Activated B cell treated with CpG ODN at 0.5 μM for 24 hours (primary cell): ENCODE data around the gene KANK2. TPM values are rescaled to one million over a fixed set of nuclear protein-coding genes. Genes with fewer than 3 reads are reported as not detected.

Experiments used
- ATAC-seq: fragments of 200-7000 bp; cut with Tn5 transposase; one replicate; pipeline ENCODE4 v1.10.0; 2021; ENCODE audit warnings: low read depth, mild to moderate bottlenecking, moderate library complexity
- CTCF ChIA-PET: fragments of 350-600 bp; sonication (Branson Sonifier 250); formaldehyde crosslinking; loops from one replicate; lab custom pipeline; 2021; ENCODE audit warnings: antibody characterized with exemption; lab: Charles Lee
- POLR2A ChIA-PET: fragments of 350-600 bp; sonication (Branson Sonifier 250); formaldehyde crosslinking; loops from one replicate; lab custom pipeline; 2021; ENCODE audit warnings: antibody characterized with exemption; lab: Charles Lee
- DNase-seq: peaks from one replicate; pipeline ENCODE4 v3.0.0; 2022
- H3K27ac Mint-ChIP-seq: one replicate; pipeline ENCODE4 v1.8.0; 2020; ENCODE audit warnings: mixed read lengths
- H3K27me3 Mint-ChIP-seq: one replicate; pipeline ENCODE4 v1.8.0; 2021; ENCODE audit warnings: mixed read lengths
- H3K36me3 Mint-ChIP-seq: one replicate; pipeline ENCODE4 v1.8.0; 2021; ENCODE audit warnings: low read depth, mixed read lengths
- H3K4me1 Mint-ChIP-seq: one replicate; pipeline ENCODE4 v1.8.0; 2021; ENCODE audit warnings: mixed read lengths
- H3K4me3 Mint-ChIP-seq: one replicate; pipeline ENCODE4 v1.8.0; 2020; ENCODE audit warnings: mild to moderate bottlenecking, mixed read lengths
- H3K9me3 Mint-ChIP-seq: one replicate; pipeline ENCODE4 v1.8.0; 2020; ENCODE audit warnings: mixed read lengths
- CTCF ChIP-seq: fragments of 200-600 bp; IDR thresholded peaks from one replicate; pipeline ENCODE4 v1.8.0; 2022; ENCODE audit warnings: antibody characterized with exemption, mild to moderate bottlenecking
- intact Hi-C: fragments of 100-400 bp; cut with micrococcal nuclease; formaldehyde crosslinking; loops from one replicate; pipeline ENCODE4 v1.15.1; 2024
- total RNA-seq: library from RNA; stranded (reverse); gene quantifications from 2 replicates; pipeline ENCODE4 v1.2.3, GENCODE V29; 2022

KANK2 gene
- total RNA-seq, 1 donor from 2014 or later = 3.3 TPM

- ATAC-seq (no peak), DNase-seq (no peak)
- no peaks in the 10 kb centered on the region for H3K36me3 Mint-ChIP-seq
- H3K4me3 Mint-ChIP-seq = no peak overlapping the region
- H3K27ac Mint-ChIP-seq = no peak overlapping the region
- no peaks in the 10 kb centered on the region for H3K27me3 Mint-ChIP-seq
- intact Hi-C loops = no loop called here
- POLR2A ChIA-PET = interaction anchor here (0.6 kb wide), 1 partner anchor 27 kb away, joined by 6 read pairs; no protein-coding TSS in a partner anchor
- no peak for TF ChIP-seq CTCF
- H3K4me1 Mint-ChIP-seq = peaks cover 11% of the 10 kb centered on the region
- CTCF ChIA-PET = no interaction called here
- no peaks in the 10 kb centered on the region for H3K9me3 Mint-ChIP-seq
Observed at GRCh38 chr19:11152318-11153062, 44.9 kb downstream of the KANK2 start.

- H3K4me3 Mint-ChIP-seq = no peak overlapping the region
- no peaks in the 10 kb centered on the region for H3K9me3 Mint-ChIP-seq
- peaks cover 11% of the 10 kb centered on the region for H3K4me1 Mint-ChIP-seq
- H3K27me3 Mint-ChIP-seq = no peaks in the 10 kb centered on the region
- POLR2A ChIA-PET = interaction anchor here (0.6 to 0.7 kb wide), 2 partner anchors 13 to 189 kb away, joined by 3 to 4 read pairs; no protein-coding TSS in a partner anchor
- DNase-seq (no peak), ATAC-seq (no peak)
- CTCF ChIA-PET = no interaction called here
- intact Hi-C loops = no loop called here
- no peak overlapping the region for H3K27ac Mint-ChIP-seq
- H3K36me3 Mint-ChIP-seq = no peaks in the 10 kb centered on the region
- TF ChIP-seq CTCF = no peak
Observed at GRCh38 chr19:11151181-11151580, 46.2 kb downstream of the KANK2 start.

GRCh38 chr19:11148001-11148400 lies 49.3 kb downstream of the KANK2 start:
- Mint-ChIP-seq H3K4me3 (no peak overlapping the region), H3K27me3 (no peaks in the 10 kb centered on the region), H3K27ac (no peak overlapping the region), H3K36me3 (no peaks in the 10 kb centered on the region), H3K4me1 (peaks cover 4% of the 10 kb centered on the region), H3K9me3 (no peaks in the 10 kb centered on the region)
- ChIA-PET CTCF (no interaction called here), POLR2A (no interaction called here)
- TF ChIP-seq CTCF = no peak
- intact Hi-C loops = no loop called here
- ATAC-seq (no peak), DNase-seq (no peak)

GRCh38 chr19:11145536-11145924 lies 51.8 kb downstream of the KANK2 start:
- DNase-seq = no peak
- CTCF ChIA-PET = interaction anchor here (0.8 kb wide), 1 partner anchor 19 kb away, joined by 3 read pairs; no protein-coding TSS in a partner anchor
- Mint-ChIP-seq H3K9me3 (no peaks in the 10 kb centered on the region), H3K27me3 (peaks cover 2% of the 10 kb centered on the region), H3K36me3 (no peaks in the 10 kb centered on the region), H3K27ac (no peak overlapping the region), H3K4me1 (peaks cover 4% of the 10 kb centered on the region), H3K4me3 (no peak overlapping the region)
- POLR2A ChIA-PET = no interaction called here
- intact Hi-C loops = no loop called here
- no peak for TF ChIP-seq CTCF
- ATAC-seq = no peak

- Mint-ChIP-seq H3K27me3 (peaks cover 14% of the 10 kb centered on the region), H3K4me3 (no peak overlapping the region), H3K4me1 (peaks cover 10% of the 10 kb centered on the region), H3K36me3 (no peaks in the 10 kb centered on the region), H3K9me3 (no peaks in the 10 kb centered on the region), H3K27ac (no peak overlapping the region)
- CTCF ChIA-PET = interaction anchor here (1.6 kb wide), 1 partner anchor 71 kb away, joined by 5 read pairs; no protein-coding TSS in a partner anchor
- no peak for ATAC-seq
- POLR2A ChIA-PET = no interaction called here
- TF ChIP-seq CTCF = no peak
- intact Hi-C loops = no loop called here
- no peak for DNase-seq
Observed at GRCh38 chr19:11142528-11143171, 54.7 kb downstream of the KANK2 start.
